Gastroesophageal sphincter (tissue), 3 donors: ENCODE data around the gene LRRC28.

Experiments
- EP300 ChIP-seq: sonication (generic); formaldehyde crosslinking; IDR thresholded peaks from one replicate; pipeline ENCODE4 v1.6.1; 2017; ENCODE audit warnings: antibody characterized with exemption, mild to moderate bottlenecking
- POLR2A ChIP-seq, 2 donors: fragments of 450-650 bp; IDR thresholded peaks; one replicate each; pipeline ENCODE4 v1.6.1; 2017; ENCODE audit warnings: antibody characterized with exemption in 2 of 2, mild to moderate bottlenecking in 2 of 2, moderate library complexity in 1 of 2
- POLR2AphosphoS5 ChIP-seq: sonication (generic); formaldehyde crosslinking; IDR thresholded peaks from one replicate; pipeline ENCODE4 v1.6.1; 2017; ENCODE audit warnings: antibody characterized with exemption
- TF ChIP-seq, protein P1 (sequence below), 4 experiments: fragments of 200-600 bp in 2 of 4; fragments of 450-650 bp in 2 of 4; sonication (generic) in 1 of 4; IDR thresholded peaks; one replicate each; pipeline ENCODE4 v1.5.1; 2017 to 2019; ENCODE audit warnings: antibody characterized with exemption in 4 of 4, mild to moderate bottlenecking in 2 of 4, moderate library complexity in 2 of 4

DNA sequence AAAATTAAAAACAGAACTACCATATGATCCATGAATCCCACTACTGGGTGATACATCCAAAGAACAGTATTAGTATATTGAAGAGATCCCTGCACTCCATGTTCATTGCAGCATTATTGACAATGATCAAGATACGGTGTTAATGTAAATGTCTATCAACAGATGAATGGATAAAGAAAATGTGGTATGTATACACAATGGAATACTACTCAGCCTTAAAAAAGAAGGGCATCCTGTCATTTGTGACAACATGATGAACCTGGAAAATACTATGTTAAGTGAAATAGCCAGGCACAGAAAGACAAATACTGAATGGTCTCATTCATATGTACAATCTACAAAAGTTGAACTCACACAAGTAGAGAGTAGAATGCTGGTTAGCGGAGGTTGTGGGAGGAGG, 18.5 kb upstream of the LRRC28 start:
- TF ChIP-seq, protein P1, sequence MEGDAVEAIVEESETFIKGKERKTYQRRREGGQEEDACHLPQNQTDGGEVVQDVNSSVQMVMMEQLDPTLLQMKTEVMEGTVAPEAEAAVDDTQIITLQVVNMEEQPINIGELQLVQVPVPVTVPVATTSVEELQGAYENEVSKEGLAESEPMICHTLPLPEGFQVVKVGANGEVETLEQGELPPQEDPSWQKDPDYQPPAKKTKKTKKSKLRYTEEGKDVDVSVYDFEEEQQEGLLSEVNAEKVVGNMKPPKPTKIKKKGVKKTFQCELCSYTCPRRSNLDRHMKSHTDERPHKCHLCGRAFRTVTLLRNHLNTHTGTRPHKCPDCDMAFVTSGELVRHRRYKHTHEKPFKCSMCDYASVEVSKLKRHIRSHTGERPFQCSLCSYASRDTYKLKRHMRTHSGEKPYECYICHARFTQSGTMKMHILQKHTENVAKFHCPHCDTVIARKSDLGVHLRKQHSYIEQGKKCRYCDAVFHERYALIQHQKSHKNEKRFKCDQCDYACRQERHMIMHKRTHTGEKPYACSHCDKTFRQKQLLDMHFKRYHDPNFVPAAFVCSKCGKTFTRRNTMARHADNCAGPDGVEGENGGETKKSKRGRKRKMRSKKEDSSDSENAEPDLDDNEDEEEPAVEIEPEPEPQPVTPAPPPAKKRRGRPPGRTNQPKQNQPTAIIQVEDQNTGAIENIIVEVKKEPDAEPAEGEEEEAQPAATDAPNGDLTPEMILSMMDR (IDR thresholded peaks at IDR 0.05), result no peak
- TF ChIP-seq POLR2A (IDR thresholded peaks at IDR 0.05) (no peak), POLR2AphosphoS5 (no peak), EP300 (no peak)
